Stimulated activated CD4-positive, alpha-beta T cell treated with anti-CD3 and anti-CD28 coated beads, Interleukin-2, amount 100 ng/mL, for 24 hours (primary cell): ENCODE data around the gene BPIFB2.
A peak's percentile ranks its signal among the peaks of the same experiment; 100 is the strongest.
"Not testable (repeated sequence)": the region's sequence is repeated elsewhere in the genome, so short reads cannot be mapped to it uniquely, and the experiment has no call there.

Experiments
- DNase-seq, 2 donors: peaks; one replicate each; pipeline ENCODE4 v3.0.0-alpha.2; 2020

Gene BPIFB2, protein sequence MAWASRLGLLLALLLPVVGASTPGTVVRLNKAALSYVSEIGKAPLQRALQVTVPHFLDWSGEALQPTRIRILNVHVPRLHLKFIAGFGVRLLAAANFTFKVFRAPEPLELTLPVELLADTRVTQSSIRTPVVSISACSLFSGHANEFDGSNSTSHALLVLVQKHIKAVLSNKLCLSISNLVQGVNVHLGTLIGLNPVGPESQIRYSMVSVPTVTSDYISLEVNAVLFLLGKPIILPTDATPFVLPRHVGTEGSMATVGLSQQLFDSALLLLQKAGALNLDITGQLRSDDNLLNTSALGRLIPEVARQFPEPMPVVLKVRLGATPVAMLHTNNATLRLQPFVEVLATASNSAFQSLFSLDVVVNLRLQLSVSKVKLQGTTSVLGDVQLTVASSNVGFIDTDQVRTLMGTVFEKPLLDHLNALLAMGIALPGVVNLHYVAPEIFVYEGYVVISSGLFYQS

GRCh38 chr20:33007376-33008335 lies at the start of gene BPIFB2:
Gene BPIFB2 (plus strand): TSS chr20:33007704. CDS start chr20:33008575, 871 bp downstream.
- DNase-seq = no peak

- DNase-seq = no peak
Measured at GRCh38 chr20:32958574-32958973, 48.9 kb upstream of the BPIFB2 start.

GRCh38 chr20:32959351-32960221 lies 47.9 kb upstream of the BPIFB2 start:
- peak in 1 of 2 donors; percentile 13 for DNase-seq

- DNase-seq = no peak
Measured at GRCh38 chr20:32960222-32960518, 47.3 kb upstream of the BPIFB2 start.

DNA sequence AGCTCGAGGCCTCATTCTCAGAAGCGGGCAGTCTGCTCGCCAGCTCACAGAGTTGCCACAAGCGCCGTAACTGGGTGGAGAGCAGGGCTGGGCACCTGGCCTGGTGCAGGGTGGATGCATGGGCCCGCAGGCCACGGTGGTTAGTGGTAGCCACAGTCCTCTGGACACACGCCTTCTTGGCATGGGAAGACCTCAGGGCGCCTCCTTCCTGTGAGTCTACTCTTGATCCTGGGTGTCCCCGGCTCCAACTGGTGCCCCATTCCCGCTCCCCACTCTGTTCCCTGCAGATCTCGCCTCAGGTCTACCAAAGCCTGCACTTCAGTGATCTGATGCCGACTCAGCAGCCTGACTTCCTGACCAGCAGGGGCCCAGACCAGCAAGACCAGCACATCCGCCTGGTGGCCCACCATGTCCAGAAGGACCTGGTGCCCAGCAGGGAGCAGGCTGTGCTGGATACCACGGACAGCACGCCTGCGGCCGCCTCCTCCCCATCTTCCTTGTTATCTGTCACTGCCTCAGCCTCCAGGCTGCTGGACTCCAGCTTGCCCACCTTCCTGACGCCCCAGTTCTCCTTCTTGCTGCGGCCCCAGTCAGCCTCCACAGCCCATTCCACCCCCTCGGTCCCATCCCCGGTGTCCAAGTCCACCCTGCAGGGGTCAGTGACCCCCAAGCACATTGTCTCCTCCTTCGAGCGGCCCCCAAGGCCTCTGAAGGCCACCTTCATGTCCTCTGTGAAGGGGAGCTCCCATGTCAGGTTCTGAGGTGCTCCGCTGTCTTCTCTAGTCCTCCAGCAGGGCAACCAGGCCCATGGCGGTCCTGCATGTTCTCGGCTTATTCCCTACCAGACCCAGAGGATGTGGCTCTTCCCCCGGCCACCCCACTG lies 46.4 kb upstream of the BPIFB2 start:
- peak in 1 of 2 donors; percentile 16 for DNase-seq

DNA sequence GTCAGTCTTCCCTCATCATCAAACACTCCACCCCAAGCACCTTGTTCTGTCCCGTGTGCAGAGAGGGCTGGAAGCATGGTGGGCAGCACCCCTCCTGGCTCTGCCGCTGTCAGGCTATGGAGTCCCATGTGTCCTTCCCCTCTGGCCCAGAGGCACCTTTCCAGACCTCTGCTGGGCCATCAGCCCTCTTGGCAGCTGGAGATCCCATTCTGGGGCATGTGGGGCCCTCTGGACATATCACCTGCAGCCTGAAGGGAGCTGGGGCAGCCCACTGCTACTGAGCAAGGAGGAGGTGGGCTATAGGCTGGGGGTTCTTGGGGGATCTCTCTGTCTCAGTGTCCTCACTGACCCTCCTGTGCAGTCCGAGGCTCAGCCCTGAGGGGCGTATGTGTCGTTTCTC lies 45.5 kb upstream of the BPIFB2 start:
- DNase-seq = no peak

DNA sequence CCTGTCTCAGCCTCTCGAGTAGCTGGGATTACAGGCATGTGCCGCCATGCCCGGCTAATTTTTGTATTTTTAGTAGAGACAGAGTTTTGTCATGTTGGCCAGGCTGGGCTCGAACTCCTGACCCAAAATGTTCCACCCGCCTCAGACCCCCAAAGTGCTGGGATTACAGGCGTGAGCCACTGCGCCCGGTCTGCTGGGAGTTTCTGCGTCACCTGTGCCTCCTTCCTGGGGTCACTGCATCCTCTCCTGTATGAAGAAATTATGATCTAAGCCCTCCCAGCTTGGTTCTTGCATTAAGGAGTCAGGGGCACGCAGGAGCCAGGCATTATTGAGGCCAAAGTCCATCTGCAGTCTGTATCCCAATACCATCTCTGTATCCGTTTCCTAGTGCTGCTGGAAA lies 44.9 kb upstream of the BPIFB2 start:
- not testable (repeated sequence) for DNase-seq

DNA sequence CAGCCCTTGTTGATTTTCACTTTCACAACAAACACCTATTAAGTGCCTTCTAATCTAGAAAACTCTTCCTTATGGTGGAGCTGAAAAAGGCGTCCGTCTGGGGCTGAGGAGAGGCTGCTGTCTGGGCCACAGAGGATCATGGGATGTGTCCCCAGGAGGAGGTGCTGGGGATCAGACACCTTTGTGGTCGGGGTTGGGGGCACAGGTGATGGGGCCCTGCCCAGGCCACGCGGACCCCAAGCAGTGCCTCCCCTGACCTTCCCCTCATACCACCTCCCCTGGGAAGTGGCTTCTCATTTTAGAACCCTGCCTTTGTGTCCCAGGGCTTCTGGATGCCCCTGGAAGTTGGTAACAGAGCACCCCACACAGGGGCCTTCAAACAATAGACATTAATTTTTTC lies 44.3 kb upstream of the BPIFB2 start:
- DNase-seq = peak in 1 of 2 donors; percentile 15

- DNase-seq = no peak
Measured at GRCh38 chr20:32964575-32964974, 42.9 kb upstream of the BPIFB2 start.

DNA sequence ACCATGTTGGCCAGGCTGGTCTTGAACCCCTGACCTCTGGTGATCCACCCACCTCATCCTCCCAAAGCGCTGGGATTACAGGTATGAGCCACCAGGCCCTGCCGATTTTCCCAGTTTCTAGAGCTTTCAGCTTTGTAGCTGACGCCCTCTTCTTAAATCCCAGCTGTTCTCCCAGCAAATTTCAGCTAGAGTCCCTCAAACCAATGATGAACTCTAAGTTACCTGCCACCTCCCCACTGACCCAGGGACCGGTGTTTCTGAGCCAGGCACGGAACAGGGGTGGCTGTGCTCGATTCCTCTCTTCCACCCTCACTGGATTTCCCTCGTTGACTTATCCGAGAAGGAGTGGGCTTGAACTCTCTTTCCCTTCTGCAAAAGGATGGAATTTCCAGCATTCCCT lies 42.4 kb upstream of the BPIFB2 start:
- no peak for DNase-seq

- DNase-seq = peak in 1 of 2 donors; percentile 18
Measured at GRCh38 chr20:32965581-32966373, 41.7 kb upstream of the BPIFB2 start.

- DNase-seq = peak in 1 of 2 donors; percentile 17
Measured at GRCh38 chr20:32966382-32966781, 41.1 kb upstream of the BPIFB2 start.

- DNase-seq = peak; percentile 40 to 50
Measured at GRCh38 chr20:32966881-32967781, 40.4 kb upstream of the BPIFB2 start.

DNA sequence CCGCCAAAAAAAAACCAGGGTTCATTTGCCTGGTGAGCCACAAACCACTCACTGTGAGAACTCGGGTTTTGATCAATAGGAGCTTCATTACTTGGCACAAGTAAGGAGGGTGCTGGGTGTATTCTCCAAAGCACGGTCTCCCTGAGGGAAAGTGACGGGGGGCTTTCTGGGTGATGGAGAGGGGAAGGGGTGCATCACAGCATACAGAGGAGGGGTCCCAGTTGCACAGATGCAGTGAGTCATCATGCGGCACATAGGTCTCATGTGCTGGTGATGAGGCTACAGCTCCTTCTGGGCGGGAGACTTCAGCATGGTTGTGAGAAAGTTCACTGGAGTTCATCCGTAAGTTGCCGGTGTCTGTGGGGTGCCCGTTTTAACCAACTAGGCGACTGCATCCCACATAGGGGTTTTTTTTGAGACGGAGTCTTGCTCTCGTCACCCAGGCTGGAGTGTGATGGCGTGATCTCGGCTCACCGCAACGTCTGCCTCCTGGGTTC lies 39.5 kb upstream of the BPIFB2 start:
- peak; percentile 42 to 47 for DNase-seq

DNA sequence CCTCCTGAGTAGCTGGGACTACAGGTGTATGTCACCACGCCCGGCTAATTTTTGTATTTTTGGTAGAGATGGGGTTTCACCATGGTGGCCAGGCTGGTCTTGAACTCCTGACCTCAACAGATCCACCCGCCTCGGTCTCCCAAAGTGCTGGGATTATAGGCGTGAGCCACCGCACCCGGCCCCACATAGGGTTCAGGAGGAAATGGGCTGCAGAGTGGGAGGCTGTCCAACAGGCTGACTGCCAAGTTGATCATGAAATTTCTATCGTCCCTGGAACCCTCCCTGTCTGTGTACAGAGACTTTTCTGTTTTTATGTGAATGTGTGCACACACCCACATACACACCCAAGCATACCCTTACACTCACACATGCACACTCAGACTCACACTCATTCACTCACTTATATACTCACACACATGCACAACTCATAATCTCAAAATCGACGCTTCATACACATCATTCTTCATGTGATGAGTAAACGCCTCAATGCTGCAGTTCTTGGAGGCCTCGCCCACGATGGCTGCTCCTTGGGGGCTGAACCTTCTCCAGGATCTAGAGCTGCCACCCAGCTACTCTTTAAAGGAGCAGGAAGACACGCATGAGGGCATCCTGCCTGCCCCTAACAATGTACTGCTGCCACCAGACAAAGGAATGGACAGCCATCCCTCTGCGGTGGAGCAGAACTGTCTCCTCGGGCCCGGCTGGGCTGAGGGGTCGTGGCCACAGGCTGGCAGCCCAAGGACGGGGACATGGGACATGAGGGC lies 38.8 kb upstream of the BPIFB2 start:
- DNase-seq = peak; percentile 46 to 52

DNA sequence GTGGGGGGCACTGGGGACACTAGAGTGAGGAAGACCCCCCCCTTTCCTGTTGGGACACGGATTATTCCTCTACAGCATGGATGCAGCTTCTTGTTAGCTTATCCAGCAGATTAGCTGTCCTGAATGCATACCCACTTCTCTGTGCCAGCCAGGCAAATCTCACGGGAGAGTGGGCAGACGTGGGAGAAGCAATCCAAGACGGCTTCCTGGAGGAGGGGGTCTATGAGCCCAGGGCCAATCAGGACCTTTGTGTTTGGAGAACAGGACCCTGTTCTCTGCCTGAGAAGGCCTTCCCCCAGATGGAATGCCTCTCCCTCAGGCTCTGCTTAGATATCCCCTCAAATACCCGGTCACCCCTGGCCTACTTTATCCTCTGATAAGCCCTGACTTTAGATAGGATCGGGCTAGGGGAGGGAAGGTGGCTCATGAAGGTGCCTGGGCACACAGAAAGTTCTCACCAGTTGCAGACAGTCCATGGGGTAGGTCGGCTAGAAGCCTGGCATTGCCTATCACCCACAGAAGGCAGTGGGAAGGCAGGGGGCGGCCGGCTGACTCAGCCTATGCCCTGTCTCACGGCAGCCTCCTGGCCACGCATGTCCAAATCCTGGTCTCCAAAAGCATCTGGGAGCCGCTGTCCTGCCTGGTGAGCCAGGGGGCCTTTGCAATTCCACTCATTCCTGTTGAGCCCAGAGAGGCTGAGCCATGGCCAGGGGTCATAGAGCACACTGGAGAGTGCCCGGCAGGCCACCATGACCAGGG lies 38.0 kb upstream of the BPIFB2 start:
- DNase-seq = peak in 1 of 2 donors; percentile 18

GRCh38 chr20:32970115-32970972 lies 37.2 kb upstream of the BPIFB2 start:
- DNase-seq = peak in 1 of 2 donors; percentile 13
